HepG2 (cell line): ENCODE measurements around the gene MARCHF9. TPM values are rescaled to one million over a fixed set of nuclear protein-coding genes. Genes with fewer than 3 reads are reported as not detected.

Experiments
- BRD4 ChIP-seq: sonication (generic); formaldehyde crosslinking; IDR thresholded peaks from 2 replicates; pipeline ENCODE4 v1.4.0; 2020; ENCODE audit warnings: missing genetic modification reagents
- CCAR2 ChIP-seq: fragments of 200-400 bp; formaldehyde crosslinking; optimal IDR thresholded peaks from 2 replicates; pipeline ENCODE3; 2018; ENCODE audit warnings: low read depth, mild to moderate bottlenecking, low read length, moderate library complexity
- FOSL2 ChIP-seq: sonication (generic); formaldehyde crosslinking; IDR thresholded peaks from 2 replicates; pipeline ENCODE4 v1.4.0; 2020; ENCODE audit warnings: missing genetic modification reagents
- HOXA7 ChIP-seq: sonication (generic); formaldehyde crosslinking; IDR thresholded peaks from 2 replicates; pipeline ENCODE4 v1.8.1; 2022; ENCODE audit warnings: mild to moderate bottlenecking, missing genetic modification reagents, moderate library complexity
- JARID2 ChIP-seq: sonication (generic); formaldehyde crosslinking; IDR thresholded peaks from 2 replicates; pipeline ENCODE4 v1.8.1; 2023; ENCODE audit warnings: missing genetic modification reagents, inconsistent platforms; ENCODE audit not compliant: insufficient replicate concordance
- MTF1 ChIP-seq: sonication (generic); formaldehyde crosslinking; IDR thresholded peaks from 2 replicates; pipeline ENCODE4 v1.5.0; 2020; ENCODE audit warnings: missing genetic modification reagents
- NR0B2 ChIP-seq: sonication (generic); formaldehyde crosslinking; IDR thresholded peaks from 2 replicates; pipeline ENCODE4 v1.4.0; 2020; ENCODE audit warnings: mild to moderate bottlenecking, missing genetic modification reagents
- ZFY ChIP-seq: sonication (generic); formaldehyde crosslinking; IDR thresholded peaks from 2 replicates; pipeline ENCODE4 v1.4.0; 2020; ENCODE audit warnings: missing genetic modification reagents
- ZKSCAN5 ChIP-seq: sonication (generic); formaldehyde crosslinking; IDR thresholded peaks from 2 replicates; pipeline ENCODE4 v1.5.1; 2020; ENCODE audit warnings: mild to moderate bottlenecking, missing genetic modification reagents
- ZNF292 ChIP-seq: sonication (generic); formaldehyde crosslinking; IDR thresholded peaks from 2 replicates; pipeline ENCODE4 v1.8.1; 2022; ENCODE audit warnings: mild to moderate bottlenecking, low read depth, missing genetic modification reagents, borderline replicate concordance
- ZNF350 ChIP-seq: sonication (generic); formaldehyde crosslinking; IDR thresholded peaks from 2 replicates; pipeline ENCODE4 v1.4.0; 2020; ENCODE audit warnings: mild to moderate bottlenecking, low read depth, missing genetic modification reagents, borderline replicate concordance
- ZNF530 ChIP-seq: sonication (generic); formaldehyde crosslinking; IDR thresholded peaks from 2 replicates; pipeline ENCODE4 v1.5.0; 2020; ENCODE audit warnings: low read depth, mild to moderate bottlenecking, missing genetic modification reagents
- ZNF674 ChIP-seq: sonication (generic); formaldehyde crosslinking; IDR thresholded peaks from 2 replicates; pipeline ENCODE4 v1.5.0; 2020; ENCODE audit warnings: low read depth, mild to moderate bottlenecking, missing genetic modification reagents
- ZNF704 ChIP-seq: sonication (generic); formaldehyde crosslinking; IDR thresholded peaks from 2 replicates; pipeline ENCODE4 v1.8.1; 2023; ENCODE audit warnings: mild to moderate bottlenecking, inconsistent platforms, moderate library complexity, missing genetic modification reagents, borderline replicate concordance
- polyA plus RNA-seq, 8 experiments: library from polyadenylated mRNA; depleted of rRNA in 3 of 8; stranded (reverse) in 7 of 8; unstranded in 1 of 8; fragments of >200 nt; fragmentation: Illumina TruSeq in 4 of 8; extraction: Trizol in 4 of 8; gene quantifications; 2 replicates each; pipeline versions ENCODE4 v1.2.1 to v1.2.3, GENCODE V29; 2011 to 2016; ENCODE audit warnings: low read depth in 4 of 8, missing spikeins in 1 of 8, mixed read lengths in 1 of 8; ENCODE audit not compliant: insufficient read depth in 1 of 8
- total RNA-seq, 5 experiments: library from RNA; depleted of rRNA; stranded (reverse); fragments of >200 nt; fragmentation: Illumina TruSeq; extraction: Trizol; gene quantifications; 2 replicates each; pipeline ENCODE4 v1.2.3, GENCODE V29; 2016; ENCODE audit warnings: low read depth in 1 of 5
- TF ChIP-seq, protein P1 (sequence below): sonication (generic); formaldehyde crosslinking; conservative IDR thresholded peaks from 2 replicates; pipeline ENCODE4 v1.5.0; 2020; ENCODE audit warnings: missing genetic modification reagents
- TF ChIP-seq, protein P2 (sequence below): sonication (generic); formaldehyde crosslinking; IDR thresholded peaks from 2 replicates; pipeline ENCODE4 v1.5.1; 2020; ENCODE audit warnings: mild to moderate bottlenecking, moderate library complexity, missing genetic modification reagents
- TF ChIP-seq, protein P3 (sequence below), 2 experiments: sonication (generic) in 1 of 2; formaldehyde crosslinking in 1 of 2; IDR thresholded peaks; 2 replicates each; pipeline versions ENCODE4 v1.5.1 to v1.6.1; 2011 to 2020; ENCODE audit warnings: borderline replicate concordance in 1 of 2, low read depth in 1 of 2, low read length in 1 of 2, mild to moderate bottlenecking in 1 of 2, missing genetic modification reagents in 1 of 2, moderate library complexity in 1 of 2
- TF ChIP-seq, protein P4 (sequence below): sonication (generic); formaldehyde crosslinking; conservative IDR thresholded peaks from 2 replicates; pipeline ENCODE4 v1.8.1; 2023; ENCODE audit warnings: missing genetic modification reagents

The MARCHF9 gene
- total and polyA plus RNA-seq, 2 of the 13 experiments (the other 11 are each of a cell fraction or from before 2014, with no cell fraction given) = 5.7 to 9.6 TPM

DNA sequence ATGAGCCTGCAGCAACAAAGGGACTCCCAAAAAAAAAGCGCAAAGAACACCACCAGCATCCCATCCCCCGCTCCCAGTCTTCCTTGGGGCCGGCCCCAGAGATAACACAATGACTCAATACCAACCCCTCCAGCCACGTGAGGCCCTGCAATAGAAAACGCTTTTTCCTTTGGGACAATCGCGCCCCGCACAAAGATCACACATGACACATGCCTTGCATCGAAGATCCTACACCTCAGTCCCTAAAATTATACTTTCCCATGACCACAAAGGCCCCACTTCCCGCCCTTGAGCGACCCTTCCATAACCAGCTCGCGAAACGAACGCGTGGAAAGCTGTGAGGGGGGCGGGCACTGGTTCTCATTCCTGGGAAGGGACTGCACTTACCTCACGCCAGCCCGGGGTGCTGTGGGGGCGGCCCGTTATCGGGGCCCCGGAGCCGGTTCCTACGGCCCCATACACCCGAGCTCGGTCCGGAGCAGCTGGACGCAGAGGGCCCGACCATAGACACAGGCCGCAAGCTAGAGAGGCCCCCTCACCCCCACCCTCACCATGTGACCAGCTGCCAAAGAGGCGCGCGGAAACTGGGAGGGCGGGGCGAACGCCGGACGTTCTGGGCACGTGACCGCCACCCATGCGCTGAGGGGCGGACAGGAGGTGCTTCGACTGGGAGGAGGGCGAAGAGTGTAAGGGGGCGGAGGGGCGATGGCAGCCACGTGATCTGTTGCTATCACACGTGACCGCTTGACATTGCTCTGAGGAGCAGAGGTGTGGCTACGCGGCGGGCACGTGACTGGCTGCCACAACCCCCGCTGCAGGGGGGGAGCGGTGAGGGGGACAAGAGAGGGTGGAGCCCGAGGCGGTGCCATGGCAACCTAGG, 2.9 kb upstream of the MARCHF9 start, which contains the start of gene CDK4 (continued):
- TF ChIP-seq ZKSCAN5 (CRISPR knock-in tag) (no peak), CCAR2 (peak; percentile 14), ZNF704 (no peak), ZNF292 (CRISPR knock-in tag) (no peak), ZNF530 (CRISPR knock-in tag) (no peak), BRD4 (CRISPR knock-in tag) (peak; percentile 86), JARID2 (CRISPR knock-in tag) (no peak), MTF1 (CRISPR knock-in tag) (no peak), NR0B2 (CRISPR knock-in tag) (peak; percentile 87; the same call in 1 of the 2 replicates), FOSL2 (CRISPR knock-in tag) (peak; percentile 52; the same call in 1 of the 2 replicates), HOXA7 (CRISPR knock-in tag) (no peak), ZFY (CRISPR knock-in tag) (peak; percentile 97), ZNF674 (CRISPR knock-in tag) (peak; percentile 71; the same call in 1 of the 2 replicates), ZNF350 (CRISPR knock-in tag) (peak; percentile 94; the same call in 1 of the 2 replicates)
- TF ChIP-seq, protein P1, sequence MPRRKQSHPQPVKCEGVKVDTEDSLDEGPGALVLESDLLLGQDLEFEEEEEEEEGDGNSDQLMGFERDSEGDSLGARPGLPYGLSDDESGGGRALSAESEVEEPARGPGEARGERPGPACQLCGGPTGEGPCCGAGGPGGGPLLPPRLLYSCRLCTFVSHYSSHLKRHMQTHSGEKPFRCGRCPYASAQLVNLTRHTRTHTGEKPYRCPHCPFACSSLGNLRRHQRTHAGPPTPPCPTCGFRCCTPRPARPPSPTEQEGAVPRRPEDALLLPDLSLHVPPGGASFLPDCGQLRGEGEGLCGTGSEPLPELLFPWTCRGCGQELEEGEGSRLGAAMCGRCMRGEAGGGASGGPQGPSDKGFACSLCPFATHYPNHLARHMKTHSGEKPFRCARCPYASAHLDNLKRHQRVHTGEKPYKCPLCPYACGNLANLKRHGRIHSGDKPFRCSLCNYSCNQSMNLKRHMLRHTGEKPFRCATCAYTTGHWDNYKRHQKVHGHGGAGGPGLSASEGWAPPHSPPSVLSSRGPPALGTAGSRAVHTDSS = no peak
- TF ChIP-seq, protein P2, sequence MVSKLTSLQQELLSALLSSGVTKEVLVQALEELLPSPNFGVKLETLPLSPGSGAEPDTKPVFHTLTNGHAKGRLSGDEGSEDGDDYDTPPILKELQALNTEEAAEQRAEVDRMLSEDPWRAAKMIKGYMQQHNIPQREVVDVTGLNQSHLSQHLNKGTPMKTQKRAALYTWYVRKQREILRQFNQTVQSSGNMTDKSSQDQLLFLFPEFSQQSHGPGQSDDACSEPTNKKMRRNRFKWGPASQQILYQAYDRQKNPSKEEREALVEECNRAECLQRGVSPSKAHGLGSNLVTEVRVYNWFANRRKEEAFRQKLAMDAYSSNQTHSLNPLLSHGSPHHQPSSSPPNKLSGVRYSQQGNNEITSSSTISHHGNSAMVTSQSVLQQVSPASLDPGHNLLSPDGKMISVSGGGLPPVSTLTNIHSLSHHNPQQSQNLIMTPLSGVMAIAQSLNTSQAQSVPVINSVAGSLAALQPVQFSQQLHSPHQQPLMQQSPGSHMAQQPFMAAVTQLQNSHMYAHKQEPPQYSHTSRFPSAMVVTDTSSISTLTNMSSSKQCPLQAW (CRISPR knock-in tag) = peak; percentile 91
- TF ChIP-seq, protein P3, sequence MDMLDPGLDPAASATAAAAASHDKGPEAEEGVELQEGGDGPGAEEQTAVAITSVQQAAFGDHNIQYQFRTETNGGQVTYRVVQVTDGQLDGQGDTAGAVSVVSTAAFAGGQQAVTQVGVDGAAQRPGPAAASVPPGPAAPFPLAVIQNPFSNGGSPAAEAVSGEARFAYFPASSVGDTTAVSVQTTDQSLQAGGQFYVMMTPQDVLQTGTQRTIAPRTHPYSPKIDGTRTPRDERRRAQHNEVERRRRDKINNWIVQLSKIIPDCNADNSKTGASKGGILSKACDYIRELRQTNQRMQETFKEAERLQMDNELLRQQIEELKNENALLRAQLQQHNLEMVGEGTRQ (IDR thresholded peaks at IDR 0.05; ENCODE audit: low read depth, low read length) = peak; percentile 100
- TF ChIP-seq, protein P3 (CRISPR knock-in tag; IDR thresholded peaks at IDR 0.05; ENCODE audit: borderline replicate concordance) = peak; percentile 100
- TF ChIP-seq, protein P4, sequence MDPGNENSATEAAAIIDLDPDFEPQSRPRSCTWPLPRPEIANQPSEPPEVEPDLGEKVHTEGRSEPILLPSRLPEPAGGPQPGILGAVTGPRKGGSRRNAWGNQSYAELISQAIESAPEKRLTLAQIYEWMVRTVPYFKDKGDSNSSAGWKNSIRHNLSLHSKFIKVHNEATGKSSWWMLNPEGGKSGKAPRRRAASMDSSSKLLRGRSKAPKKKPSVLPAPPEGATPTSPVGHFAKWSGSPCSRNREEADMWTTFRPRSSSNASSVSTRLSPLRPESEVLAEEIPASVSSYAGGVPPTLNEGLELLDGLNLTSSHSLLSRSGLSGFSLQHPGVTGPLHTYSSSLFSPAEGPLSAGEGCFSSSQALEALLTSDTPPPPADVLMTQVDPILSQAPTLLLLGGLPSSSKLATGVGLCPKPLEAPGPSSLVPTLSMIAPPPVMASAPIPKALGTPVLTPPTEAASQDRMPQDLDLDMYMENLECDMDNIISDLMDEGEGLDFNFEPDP (CRISPR knock-in tag) = 0 out of 2 replicates have a peak, but pooled peaks have one; percentile 3
